T47D (cell line): ENCODE results near the gene DTL.

Experiments used
- DNase-seq, 2 experiments: peaks; one replicate each; pipeline versions ENCODE4 v3.0.0 to v3.0.0-alpha.2; 2011 to 2012; ENCODE audit warnings: low read depth in 1 of 2, low spot score in 1 of 2
- JUND ChIP-seq: IDR thresholded peaks from 2 replicates; pipeline ENCODE4 v1.6.1; 2012; ENCODE audit warnings: low read depth
- in situ Hi-C: cut with HindIII; loops from 2 replicates; pipeline ENCODE4 v1.10.0; 2016; ENCODE audit warnings: low sequenced_read_pairs, low pct_unique_long_range_greater_than_20kb

DTL gene

DNA sequence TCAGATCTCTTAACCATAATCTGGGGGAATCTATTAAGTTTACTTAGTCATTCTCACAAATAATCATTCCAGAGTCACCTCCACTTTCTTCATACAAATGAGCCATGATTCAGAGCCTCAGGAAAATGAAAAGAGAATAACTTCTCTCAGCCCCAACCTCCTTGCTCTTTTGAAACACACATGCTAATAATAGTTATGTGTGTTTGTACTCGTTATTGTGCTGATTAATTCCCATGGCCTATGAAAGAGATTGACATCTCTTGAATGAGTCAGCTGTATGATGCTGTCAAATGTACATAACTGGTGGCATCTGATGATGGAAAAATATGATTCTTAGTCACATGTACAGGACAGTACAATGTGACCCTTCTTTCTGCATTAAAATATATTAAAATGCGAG, 41.5 kb downstream of the DTL start:
- in situ Hi-C loops: no loop called here
- DNase-seq: no peak
- no peak for TF ChIP-seq JUND

DNA sequence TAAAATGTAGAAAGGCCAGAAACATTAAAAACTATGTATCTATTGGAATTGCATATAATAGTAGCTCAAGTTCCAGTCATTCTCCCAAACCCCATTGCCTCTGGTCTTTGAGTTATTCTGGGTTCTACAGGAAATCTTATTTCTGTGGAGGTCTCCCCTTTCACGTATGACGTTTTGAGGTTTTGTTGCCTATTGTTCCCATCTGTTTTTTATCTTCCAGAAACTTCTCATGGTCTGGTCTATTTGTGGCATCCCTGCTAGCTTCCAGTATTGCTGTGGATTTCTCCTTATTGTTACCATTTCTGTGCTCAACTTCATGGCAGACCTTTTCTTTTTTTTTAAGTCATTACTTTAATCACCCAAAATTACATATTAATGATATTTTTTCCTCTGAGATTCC, 43.3 kb downstream of the DTL start:
- TF ChIP-seq JUND: no peak
- in situ Hi-C loops: no loop called here
- no peak for DNase-seq

DNA sequence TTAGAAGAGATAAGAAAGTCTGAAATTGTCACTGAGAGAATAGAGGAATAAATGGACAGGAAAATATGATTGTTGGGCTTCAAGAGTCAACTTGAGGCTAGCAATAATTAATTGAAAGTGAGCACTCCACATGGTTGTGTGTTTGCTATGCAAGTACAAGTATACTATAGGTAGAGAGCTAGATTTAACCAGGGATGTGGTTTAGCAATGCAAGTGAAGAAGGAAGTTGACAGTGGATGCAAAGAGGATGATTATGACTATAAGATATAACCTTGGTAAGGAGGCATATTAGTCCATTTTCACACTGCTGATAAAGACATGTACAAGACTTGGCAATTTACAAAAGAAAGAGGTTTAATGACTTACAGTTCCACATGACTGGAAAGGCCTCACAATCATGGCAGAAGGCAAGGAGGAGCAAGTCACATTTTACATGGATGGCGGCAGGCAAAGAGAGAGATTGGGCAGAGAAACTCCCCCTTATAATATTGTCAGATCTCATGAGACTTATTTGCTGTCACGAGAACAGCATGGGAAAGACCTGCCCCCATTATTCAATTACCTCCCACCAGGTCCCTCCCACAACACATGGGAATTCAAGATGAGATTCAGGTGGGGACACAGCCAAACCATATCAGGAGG, 47.3 kb downstream of the DTL start:
- no peak for DNase-seq
- TF ChIP-seq JUND: no peak
- in situ Hi-C loops: no loop called here

DNA sequence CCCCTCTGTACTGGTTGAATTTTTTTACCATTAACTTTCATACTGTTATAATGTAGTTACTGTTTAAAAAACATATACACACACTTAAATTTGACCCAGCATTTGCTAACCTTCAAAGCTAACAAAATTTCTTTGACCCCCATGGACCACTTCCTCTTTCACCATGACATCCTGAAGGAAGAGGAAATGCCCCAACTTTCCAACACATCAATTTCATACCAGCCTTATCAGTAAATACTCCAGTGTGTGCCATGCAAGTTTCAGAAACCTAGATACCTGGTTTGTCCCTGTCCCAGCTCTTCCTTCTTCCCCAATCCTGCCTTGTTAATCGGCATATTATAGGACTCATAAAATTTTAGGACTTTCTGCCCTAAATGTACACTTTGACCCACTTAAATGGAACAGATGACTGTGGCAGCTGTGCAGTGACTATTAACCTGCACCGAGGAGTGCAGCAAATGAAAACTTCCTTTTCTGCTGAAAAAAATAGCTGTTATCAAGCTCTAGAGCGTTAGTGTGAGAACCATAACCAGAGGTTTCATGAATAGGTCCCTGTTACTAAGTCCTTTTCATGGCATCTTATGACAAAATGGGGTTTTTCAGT, 54.1 kb downstream of the DTL start:
- no peak for TF ChIP-seq JUND
- in situ Hi-C loops: no loop called here
- no peak for DNase-seq

DNA sequence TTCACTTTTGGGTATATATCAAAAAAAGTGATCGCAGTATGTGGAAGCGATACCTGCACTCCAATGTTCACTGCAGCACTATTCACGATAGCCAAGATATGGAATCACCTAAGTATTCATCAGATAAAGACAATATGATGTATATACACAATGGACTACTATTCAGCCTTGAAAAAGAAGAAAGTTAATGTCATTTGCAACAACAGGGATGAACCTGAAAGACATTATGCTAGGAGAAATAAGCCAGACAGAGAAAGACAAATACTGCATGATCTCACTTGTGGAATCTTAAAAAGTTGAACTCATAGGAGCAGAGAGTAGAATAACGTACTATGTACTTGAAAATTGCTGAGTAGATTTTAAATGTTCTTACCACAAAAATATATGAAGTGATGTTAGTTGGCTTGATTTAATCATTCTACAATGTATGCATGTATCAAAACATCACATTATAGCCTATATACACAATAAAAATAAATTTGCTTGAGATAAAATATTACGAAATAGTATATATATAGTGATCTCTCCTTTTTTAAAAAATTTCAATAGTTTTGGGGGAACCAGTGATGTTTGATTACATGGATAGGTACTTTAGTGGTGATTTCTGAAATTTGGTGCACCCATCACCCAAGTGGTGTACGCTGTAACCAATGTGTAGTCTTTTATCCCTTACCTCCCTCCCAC, 56.0 kb downstream of the DTL start:
- in situ Hi-C loops: no loop called here
- no peak for TF ChIP-seq JUND
- DNase-seq: no peak

DNA sequence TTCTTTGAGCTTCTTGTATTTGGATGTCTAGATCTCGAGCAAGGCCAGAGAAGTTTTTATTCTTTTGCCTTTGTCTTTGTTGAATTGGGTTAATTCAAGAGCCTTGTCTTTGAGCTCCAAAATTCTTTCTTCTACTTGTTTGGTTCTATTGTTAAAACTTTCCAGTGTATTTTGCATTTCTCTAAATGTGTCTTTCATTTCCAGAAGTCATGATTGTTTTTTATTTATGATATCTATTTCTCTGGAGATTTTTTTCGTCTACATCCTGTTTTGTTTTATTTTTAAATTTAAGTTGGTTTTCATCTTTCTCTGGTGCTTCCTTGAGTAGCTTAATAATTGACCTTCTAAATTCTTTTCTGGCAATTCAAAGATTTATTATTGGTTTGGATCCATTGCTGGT, 61.8 kb downstream of the DTL start:
- TF ChIP-seq JUND: no peak
- no peak for DNase-seq
- in situ Hi-C loops: no loop called here

DNA sequence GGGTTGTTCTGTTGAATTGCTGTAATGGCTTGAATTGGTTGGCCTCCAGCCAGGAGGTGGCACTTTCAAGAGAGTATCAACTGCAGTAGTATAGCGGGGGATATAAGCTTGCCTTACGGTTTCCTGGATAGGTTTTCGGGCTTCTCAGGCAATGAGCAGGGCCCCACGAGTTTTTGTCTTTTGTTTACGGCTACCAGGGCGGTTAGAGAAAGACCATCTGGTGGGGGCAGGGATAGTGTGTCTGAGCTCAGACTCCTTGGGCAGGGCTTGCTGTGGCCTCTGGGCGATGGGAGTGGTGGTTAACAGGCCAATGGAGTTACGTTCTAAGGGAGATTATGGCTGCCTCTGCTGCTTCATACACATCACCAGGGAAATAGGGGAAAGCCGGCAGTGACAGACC, 62.8 kb downstream of the DTL start:
- no peak for DNase-seq
- in situ Hi-C loops: no loop called here
- no peak for TF ChIP-seq JUND

DNA sequence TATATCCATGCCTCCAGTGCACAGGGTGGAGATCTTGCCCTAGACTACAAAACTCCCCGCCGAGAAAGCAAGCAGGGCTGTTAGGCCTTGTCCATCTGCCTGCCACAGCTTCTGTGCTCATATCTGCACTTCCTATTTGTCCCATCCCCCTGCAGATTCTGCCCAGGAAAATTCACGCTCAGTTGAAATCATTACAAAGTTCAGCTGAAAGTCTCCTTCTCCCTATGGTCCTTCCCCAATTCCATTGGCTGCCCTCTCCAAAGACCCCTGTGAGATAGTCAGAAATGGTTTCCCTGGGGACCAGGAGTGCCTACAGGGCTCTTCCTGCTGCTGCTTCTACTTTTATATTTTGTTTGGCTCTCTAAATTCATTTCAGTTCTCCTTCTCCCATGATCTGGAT, 63.2 kb downstream of the DTL start:
- no peak for DNase-seq
- TF ChIP-seq JUND: no peak
- in situ Hi-C loops: no loop called here

DNA sequence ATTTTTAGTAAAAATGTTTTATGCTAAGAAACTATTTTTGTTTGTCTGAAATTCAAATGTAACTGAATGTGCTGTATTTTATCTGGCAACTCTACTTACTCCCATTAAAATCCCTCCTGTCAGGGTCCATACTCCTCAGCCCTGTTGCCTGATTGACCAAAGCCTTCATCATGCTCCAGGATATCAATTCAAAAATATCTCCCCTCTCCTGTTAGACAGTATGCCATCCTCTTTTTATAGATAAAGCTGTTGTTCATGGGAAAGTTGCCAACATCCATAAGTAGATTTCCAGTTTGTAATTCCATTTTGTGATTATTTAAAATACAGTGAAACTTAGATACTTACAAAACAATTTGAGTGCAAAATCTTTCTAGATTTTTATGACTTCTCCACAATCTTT, 65.7 kb downstream of the DTL start:
- in situ Hi-C loops: no loop called here
- DNase-seq: no peak
- no peak for TF ChIP-seq JUND

DNA sequence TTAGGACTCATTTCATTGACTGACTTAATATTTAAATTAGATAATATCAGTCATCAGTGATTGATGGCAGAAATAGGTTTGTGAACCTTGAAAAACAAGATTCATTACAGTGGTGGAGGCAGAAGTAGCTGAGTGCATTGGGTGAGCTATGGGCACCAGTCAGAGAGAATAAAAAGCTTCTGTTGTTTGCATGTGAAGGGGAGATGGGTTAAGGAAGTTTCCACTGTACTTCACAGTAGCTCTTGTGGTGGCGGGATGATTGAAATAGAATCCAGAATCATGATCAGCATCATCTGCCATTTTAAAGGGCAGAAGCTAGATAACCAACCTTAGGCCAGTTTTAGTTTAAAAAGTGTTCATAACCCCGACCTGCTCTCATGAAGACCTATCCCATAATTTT, 66.2 kb downstream of the DTL start:
- in situ Hi-C loops: no loop called here
- TF ChIP-seq JUND: no peak
- no peak for DNase-seq

DNA sequence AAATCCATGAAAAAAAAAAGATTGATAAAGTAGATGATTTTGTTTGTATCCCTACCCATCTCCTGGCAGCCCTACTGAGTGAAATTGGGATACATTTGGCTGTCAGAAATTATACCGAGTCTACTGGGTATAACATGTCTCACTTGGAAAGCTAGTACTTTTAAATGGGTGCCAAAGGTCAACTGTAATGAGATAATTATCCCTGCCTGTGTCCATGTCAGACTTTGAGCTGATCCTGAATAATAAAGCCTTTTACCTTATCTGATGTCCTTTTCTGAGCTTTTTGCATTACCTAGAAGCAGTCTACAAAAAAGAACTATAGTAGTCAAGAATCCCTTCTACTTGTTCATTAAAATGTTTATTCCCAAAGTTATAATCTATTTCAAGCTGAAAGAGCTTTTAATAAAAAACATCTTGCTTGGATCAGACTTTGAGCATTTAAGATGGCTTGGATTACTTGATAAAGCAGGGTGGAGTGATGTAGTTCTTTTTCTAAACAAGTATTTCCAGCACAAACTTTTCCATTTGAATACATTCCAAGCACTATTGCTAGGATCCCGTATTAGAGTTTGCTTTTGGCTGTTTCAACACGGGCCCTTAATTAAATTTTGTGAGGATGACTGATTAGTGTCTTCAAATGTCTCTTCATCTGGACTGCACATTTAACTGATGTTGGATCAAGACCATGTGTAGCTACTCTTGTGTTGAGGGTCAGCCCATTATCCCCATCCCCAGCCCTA, 69.2 kb downstream of the DTL start:
- in situ Hi-C loops: no loop called here
- no peak for DNase-seq
- TF ChIP-seq JUND: no peak

DNA sequence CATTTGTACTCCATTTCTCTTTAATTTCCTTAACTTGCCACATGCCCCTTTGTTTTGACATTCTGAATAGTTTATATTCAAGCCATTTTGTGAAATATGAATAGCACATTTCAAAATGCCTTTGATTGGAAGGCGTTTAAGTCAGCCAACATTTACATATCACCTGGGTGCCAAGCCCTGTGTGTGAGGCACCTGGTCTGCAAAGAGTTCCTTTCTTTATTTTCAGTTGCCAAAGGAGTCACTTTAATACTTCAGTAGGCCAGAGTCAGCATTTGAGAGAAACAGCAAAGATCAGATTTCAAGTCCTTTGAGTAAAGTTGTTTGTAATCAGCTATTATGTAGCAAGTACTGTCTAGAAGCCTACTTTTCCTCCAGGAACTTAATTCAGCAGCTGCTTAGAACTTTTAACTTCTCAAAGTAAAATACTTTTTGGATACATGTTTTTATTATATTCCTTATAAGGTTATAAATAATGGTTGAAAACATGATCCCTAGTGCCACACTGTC, 70.8 kb downstream of the DTL start:
- in situ Hi-C loops: no loop called here
- TF ChIP-seq JUND: no peak
- DNase-seq: no peak

DNA sequence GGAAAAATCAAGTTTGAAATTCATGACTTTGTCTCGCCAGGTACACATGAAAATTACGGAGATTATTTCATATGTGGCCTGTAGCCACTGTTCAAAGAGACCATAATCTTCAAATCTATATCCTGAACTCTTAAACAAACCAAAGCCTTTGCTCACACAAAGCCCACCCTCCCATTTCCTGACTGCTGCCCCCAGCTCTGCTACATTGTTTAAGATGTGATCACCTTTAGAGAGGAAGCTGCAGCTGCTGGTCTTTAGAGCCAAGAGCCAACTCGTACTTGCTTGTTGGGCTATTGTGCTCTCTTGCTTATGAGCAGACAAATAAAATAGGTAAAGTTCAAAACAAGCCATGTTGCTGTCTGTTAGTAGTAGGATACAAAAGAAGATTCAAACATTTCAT, 71.9 kb downstream of the DTL start:
- in situ Hi-C loops: no loop called here
- no peak for TF ChIP-seq JUND
- no peak for DNase-seq
